RWPE2 (cell line): ENCODE data around the gene ACOX3.
"Not testable (repeated sequence)": the region's sequence is repeated elsewhere in the genome, so short reads cannot be mapped to it uniquely, and the experiment has no call there.

Source experiments
- ATAC-seq: fragments of 200-7000 bp; cut with Tn5 transposase; 3 replicates; pipeline ENCODE4 v1.9.1; 2021; ENCODE audit warnings: low read depth
- DNase-seq: peaks from one replicate; pipeline ENCODE4 v3.0.0-alpha.2; 2020; ENCODE audit warnings: low spot score
- H3K27ac ChIP-seq: fragments of 450-650 bp; 2 replicates; pipeline ENCODE4 v1.5.1; 2017; ENCODE audit warnings: mild to moderate bottlenecking; ENCODE audit not compliant: poor library complexity, severe bottlenecking
- H3K27me3 ChIP-seq: fragments of 250-450 bp; sonication (Bioruptor Pico); 2 replicates; pipeline ENCODE4 v1.5.1; 2021; ENCODE audit warnings: mild to moderate bottlenecking, moderate library complexity; ENCODE audit not compliant: insufficient read depth, poor library complexity, severe bottlenecking
- H3K36me3 ChIP-seq: fragments of 250-450 bp; sonication (Bioruptor Pico); 2 replicates; pipeline ENCODE4 v1.5.1; 2020; ENCODE audit warnings: low read depth, mild to moderate bottlenecking, moderate library complexity
- H3K4me1 ChIP-seq: fragments of 250-450 bp; sonication (Bioruptor Pico); 2 replicates; pipeline ENCODE4 v1.5.1; 2021; ENCODE audit warnings: mild to moderate bottlenecking, moderate library complexity; ENCODE audit not compliant: insufficient read depth, poor library complexity, severe bottlenecking
- H3K4me3 ChIP-seq: fragments of 250-450 bp; sonication (Bioruptor Pico); 2 replicates; pipeline ENCODE4 v1.5.1; 2021; ENCODE audit warnings: mild to moderate bottlenecking, moderate library complexity; ENCODE audit not compliant: severe bottlenecking
- H3K9me3 ChIP-seq: fragments of 250-450 bp; sonication (Bioruptor Pico); 2 replicates; pipeline ENCODE4 v1.5.1; 2021; ENCODE audit warnings: mild to moderate bottlenecking, moderate library complexity; ENCODE audit not compliant: severe bottlenecking
- TF ChIP-seq, protein P1 (sequence below): fragments of 450-650 bp; IDR thresholded peaks from one replicate; pipeline ENCODE4 v1.5.1; 2017; ENCODE audit warnings: mild to moderate bottlenecking, moderate library complexity; ENCODE audit not compliant: poor library complexity, severe bottlenecking

ACOX3 gene

DNA sequence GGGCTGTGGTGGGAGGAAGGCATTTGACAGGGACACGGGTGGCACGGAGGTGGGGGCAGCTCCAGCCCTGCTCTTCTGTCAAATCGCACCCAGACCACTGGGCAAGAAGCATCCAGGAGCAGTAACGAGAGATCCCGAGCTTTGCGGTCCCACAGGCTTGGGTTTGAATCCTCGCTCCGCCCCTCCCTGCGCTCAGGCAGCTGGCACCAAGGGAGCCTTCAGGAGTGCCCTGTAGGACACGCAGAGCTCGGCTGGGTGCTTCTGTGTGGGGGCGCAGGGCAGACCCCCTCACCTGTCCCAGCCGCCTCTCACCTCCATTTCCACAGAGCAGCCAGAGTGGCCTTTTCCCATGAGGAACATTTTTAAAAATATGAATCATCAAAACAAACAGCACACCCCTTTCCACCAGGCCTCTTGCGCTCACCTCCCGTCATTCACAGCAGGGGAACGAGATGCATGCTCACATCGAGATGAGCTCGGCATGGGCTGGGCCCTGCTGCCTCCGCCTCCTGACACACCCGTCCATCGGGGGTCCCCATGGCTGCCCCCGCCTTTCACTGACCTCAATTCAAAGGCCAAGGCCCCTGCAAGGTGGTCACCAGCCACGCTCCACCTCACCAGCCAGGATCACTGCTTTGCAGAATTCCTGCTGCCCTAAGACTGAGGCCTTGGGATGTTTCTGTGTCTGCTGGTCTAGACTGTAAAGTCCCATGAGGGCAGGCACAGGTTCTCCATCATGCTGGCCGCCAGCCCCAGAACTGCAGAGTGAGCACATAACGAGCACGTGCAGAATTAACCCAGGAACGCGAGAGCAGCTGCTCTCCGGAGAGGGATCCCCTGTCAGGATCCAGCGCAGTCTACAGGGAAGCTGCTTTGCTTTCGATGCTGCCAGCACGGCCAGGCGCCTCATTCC lies 52.7 kb downstream of the ACOX3 start:
- Histone ChIP-seq H3K27ac (no peak overlapping the region), H3K4me1 (peaks cover 4% of the 10 kb centered on the region), H3K27me3 (no peaks in the 10 kb centered on the region), H3K36me3 (peaks cover 9% of the 10 kb centered on the region), H3K4me3 (no peak overlapping the region), H3K9me3 (no peaks in the 10 kb centered on the region)
- TF ChIP-seq, protein P1, sequence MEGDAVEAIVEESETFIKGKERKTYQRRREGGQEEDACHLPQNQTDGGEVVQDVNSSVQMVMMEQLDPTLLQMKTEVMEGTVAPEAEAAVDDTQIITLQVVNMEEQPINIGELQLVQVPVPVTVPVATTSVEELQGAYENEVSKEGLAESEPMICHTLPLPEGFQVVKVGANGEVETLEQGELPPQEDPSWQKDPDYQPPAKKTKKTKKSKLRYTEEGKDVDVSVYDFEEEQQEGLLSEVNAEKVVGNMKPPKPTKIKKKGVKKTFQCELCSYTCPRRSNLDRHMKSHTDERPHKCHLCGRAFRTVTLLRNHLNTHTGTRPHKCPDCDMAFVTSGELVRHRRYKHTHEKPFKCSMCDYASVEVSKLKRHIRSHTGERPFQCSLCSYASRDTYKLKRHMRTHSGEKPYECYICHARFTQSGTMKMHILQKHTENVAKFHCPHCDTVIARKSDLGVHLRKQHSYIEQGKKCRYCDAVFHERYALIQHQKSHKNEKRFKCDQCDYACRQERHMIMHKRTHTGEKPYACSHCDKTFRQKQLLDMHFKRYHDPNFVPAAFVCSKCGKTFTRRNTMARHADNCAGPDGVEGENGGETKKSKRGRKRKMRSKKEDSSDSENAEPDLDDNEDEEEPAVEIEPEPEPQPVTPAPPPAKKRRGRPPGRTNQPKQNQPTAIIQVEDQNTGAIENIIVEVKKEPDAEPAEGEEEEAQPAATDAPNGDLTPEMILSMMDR: no peak
- peak; percentile 84 for ATAC-seq
- no peak for DNase-seq

DNA sequence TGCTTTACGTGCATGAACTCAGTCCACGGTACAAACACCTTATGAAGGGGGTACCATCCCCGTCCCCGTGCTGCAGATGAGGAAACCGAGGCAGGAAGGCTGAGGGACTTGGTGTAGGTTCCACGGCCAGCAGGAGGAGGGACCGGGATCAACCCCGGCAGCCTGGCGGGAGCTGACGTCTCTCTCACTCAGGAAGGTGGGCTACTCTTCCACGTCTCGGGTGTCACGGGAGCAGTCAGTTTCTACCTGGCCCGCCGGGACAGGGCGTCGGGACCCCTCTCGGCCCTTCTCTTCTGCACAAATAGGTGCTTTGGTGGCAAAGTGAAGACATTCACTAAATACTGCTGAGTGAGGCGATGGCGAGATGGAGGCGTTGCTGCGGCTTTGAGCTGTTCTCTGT lies 53.3 kb downstream of the ACOX3 start:
- Histone ChIP-seq H3K27me3 (no peaks in the 10 kb centered on the region), H3K36me3 (peaks cover 9% of the 10 kb centered on the region), H3K27ac (no peak overlapping the region), H3K9me3 (no peaks in the 10 kb centered on the region), H3K4me3 (no peak overlapping the region), H3K4me1 (peaks cover 4% of the 10 kb centered on the region)
- DNase-seq (no peak), ATAC-seq (no peak)
- TF ChIP-seq, protein P1: no peak

DNA sequence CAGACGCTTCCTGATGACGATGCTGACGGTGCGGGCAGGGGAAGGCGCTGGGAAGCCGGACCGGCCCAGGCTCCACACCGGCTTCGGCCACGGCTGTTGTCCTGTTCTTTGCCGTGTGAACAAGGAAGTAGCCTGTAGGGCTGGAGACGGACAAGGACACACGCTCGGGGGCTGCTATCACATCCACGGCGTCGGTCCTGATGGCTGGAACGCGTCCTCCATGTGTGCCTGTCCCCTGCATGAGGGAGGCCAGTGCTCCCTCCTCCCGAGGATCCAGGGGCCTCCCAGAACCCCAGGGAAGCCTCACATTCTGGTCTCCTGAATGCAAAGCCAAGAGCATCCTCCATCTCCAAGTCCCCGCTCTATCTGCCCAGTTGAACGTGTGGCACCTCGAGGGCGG lies 53.8 kb downstream of the ACOX3 start:
- ATAC-seq (no peak), DNase-seq (no peak)
- TF ChIP-seq, protein P1: no peak
- Histone ChIP-seq H3K4me1 (peaks cover 4% of the 10 kb centered on the region), H3K27me3 (no peaks in the 10 kb centered on the region), H3K36me3 (peaks cover 9% of the 10 kb centered on the region), H3K27ac (no peak overlapping the region), H3K9me3 (no peaks in the 10 kb centered on the region), H3K4me3 (no peak overlapping the region)

DNA sequence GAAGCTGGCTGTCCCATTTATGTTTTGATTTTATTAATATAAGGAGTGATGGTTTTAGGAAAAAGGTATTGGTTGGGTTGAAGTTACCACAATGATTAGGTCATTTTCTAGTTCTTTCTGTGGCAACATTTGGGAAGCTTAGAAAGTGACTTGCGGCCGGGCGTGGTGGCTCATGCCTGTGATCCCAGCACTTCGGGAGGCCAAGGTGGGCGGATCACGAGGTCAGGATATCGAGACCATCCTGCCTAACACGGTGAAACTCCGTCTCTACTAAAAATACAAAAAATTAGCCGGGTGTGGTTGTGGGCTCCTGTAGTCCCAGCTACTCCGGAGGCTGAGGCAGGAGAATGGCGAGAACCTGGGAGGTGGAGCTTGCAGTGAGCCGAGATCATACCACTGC lies 54.4 kb downstream of the ACOX3 start:
- DNase-seq: peak; percentile 18
- H3K4me1 ChIP-seq, H3K9me3 ChIP-seq, H3K36me3 ChIP-seq, H3K4me3 ChIP-seq, ATAC-seq, H3K27me3 ChIP-seq, H3K27ac ChIP-seq: not testable (repeated sequence)

DNA sequence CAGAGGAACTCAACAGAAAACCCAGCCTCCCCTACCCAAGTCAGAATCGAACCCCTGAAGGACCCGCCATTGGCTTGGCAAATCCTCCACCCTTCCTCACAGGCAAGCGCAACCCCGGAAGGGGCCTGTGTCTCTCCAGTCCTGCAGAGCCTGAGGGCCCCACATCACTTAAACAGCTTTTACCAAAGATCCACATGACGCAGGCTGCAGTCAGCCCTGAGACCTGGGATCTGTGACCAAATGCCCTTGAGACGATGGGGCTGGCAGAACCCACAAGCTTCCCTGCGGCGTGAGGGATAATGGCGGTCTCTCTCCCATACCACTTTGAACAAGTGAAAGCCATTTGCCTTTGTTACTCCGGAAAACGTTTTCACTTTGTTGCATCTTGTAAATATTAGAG lies 54.9 kb downstream of the ACOX3 start:
- H3K27ac ChIP-seq: no peak overlapping the region
- DNase-seq: peak; percentile 31
- no peaks in the 10 kb centered on the region for H3K36me3 ChIP-seq
- H3K4me1 ChIP-seq: peaks cover 4% of the 10 kb centered on the region
- H3K9me3 ChIP-seq: no peaks in the 10 kb centered on the region
- H3K27me3 ChIP-seq: no peaks in the 10 kb centered on the region
- TF ChIP-seq, protein P1: no peak
- ATAC-seq: no peak
- no peak overlapping the region for H3K4me3 ChIP-seq
